Keratinocyte (primary cell): ENCODE data around the gene ERN2. TPM values are rescaled to one million over a fixed set of nuclear protein-coding genes. Genes with fewer than 3 reads are reported as not detected.

Experiments
- DNase-seq: peaks from one replicate; pipeline ENCODE4 v3.0.0-alpha.2; 2011; ENCODE audit warnings: low read depth, missing footprints, low spot score
- FAIRE-seq: peaks from 2 replicates; lab custom pipeline; 2011; peaks lifted over from hg19 to GRCh38; lab: Jason Lieb, UNC
- H2AFZ ChIP-seq: 2 replicates; pipeline ENCODE4 v1.6.0; 2012; ENCODE audit warnings: low read length, control low read depth, inconsistent platforms; ENCODE audit not compliant: control insufficient read depth
- H3K27ac ChIP-seq: 2 replicates; pipeline ENCODE4 v1.5.1; 2011; ENCODE audit warnings: low read length; ENCODE audit not compliant: control insufficient read depth, insufficient read depth
- H3K27me3 ChIP-seq: 3 replicates; pipeline ENCODE4 v1.6.0; 2011; ENCODE audit warnings: low read length; ENCODE audit not compliant: control insufficient read depth, insufficient read depth; ENCODE audit errors: extremely low read depth
- H3K36me3 ChIP-seq, 2 experiments: 2 replicates in 1 of 2; 3 replicates in 1 of 2; pipeline ENCODE4 v1.5.1; 2011; ENCODE audit warnings: low read length in 2 of 2, mild to moderate bottlenecking in 1 of 2; ENCODE audit not compliant: control insufficient read depth in 2 of 2, insufficient read depth in 2 of 2; ENCODE audit errors: extremely low read depth in 1 of 2
- H3K4me1 ChIP-seq: 3 replicates; pipeline ENCODE4 v1.5.1; 2011; ENCODE audit warnings: low read length; ENCODE audit not compliant: control insufficient read depth, insufficient read depth; ENCODE audit errors: extremely low read depth
- H3K4me2 ChIP-seq: 3 replicates; pipeline ENCODE4 v1.6.0; 2011; ENCODE audit warnings: low read depth, low read length; ENCODE audit not compliant: control insufficient read depth, insufficient read depth; ENCODE audit errors: extremely low read depth
- H3K4me3 ChIP-seq, 3 experiments: fragments of 200-600 bp in 1 of 3; sonication (generic) in 1 of 3; 2 replicates in 2 of 3; 3 replicates in 1 of 3; pipeline ENCODE4 v1.5.1; 2011 to 2016; ENCODE audit warnings: low read length in 3 of 3, mild to moderate bottlenecking in 3 of 3, control low read depth in 2 of 3, inconsistent platforms in 1 of 3, low read depth in 1 of 3, mixed read lengths in 1 of 3, mixed run types in 1 of 3, moderate library complexity in 1 of 3; ENCODE audit not compliant: control insufficient read depth in 2 of 3, insufficient read depth in 2 of 3; ENCODE audit errors: extremely low read depth in 1 of 3
- H3K79me2 ChIP-seq: 2 replicates; pipeline ENCODE4 v1.6.0; 2012; ENCODE audit warnings: low read length; ENCODE audit not compliant: control insufficient read depth, insufficient read depth
- H3K9ac ChIP-seq: 3 replicates; pipeline ENCODE4 v1.6.0; 2011; ENCODE audit warnings: low read length; ENCODE audit not compliant: control insufficient read depth, insufficient read depth; ENCODE audit errors: extremely low read depth
- H3K9me1 ChIP-seq: 3 replicates; pipeline ENCODE4 v1.6.0; 2011; ENCODE audit warnings: low read length; ENCODE audit not compliant: control insufficient read depth, insufficient read depth; ENCODE audit errors: extremely low read depth
- H3K9me3 ChIP-seq: 2 replicates; pipeline ENCODE4 v1.5.1; 2012; ENCODE audit warnings: low read depth, low read length; ENCODE audit not compliant: control insufficient read depth
- H4K20me1 ChIP-seq: 3 replicates; pipeline ENCODE4 v1.6.0; 2011; ENCODE audit warnings: low read length; ENCODE audit not compliant: control insufficient read depth, insufficient read depth; ENCODE audit errors: extremely low read depth
- EZH2 ChIP-seq: IDR thresholded peaks from one replicate; pipeline ENCODE4 v1.6.1; 2012; ENCODE audit warnings: inconsistent platforms, mild to moderate bottlenecking, low read length, moderate library complexity
- dilution Hi-C: fragments of 300-500 bp; cut with MboI; formaldehyde crosslinking; loops from one replicate; pipeline ENCODE4 v1.7.0; 2020; ENCODE audit warnings: low sequenced_read_pairs; ENCODE audit not compliant: extremely low pct_ligation_motif_present
- polyA plus RNA-seq, 5 experiments: library from polyadenylated mRNA; depleted of rRNA in 3 of 5; stranded (reverse) in 3 of 5; stranded (forward) in 1 of 5; unstranded in 1 of 5; fragments of >200 nt; gene quantifications; 1 replicate in 1 of 5; 2 replicates in 3 of 5; 3 replicates in 1 of 5; pipeline versions ENCODE4 v1.2.1 to v1.2.3, GENCODE V29; 2011 to 2012; ENCODE audit warnings: missing spikeins in 2 of 5, low read depth in 1 of 5, low replicate concordance in 1 of 5
- TF ChIP-seq, protein P1 (sequence below), 3 experiments: IDR thresholded peaks in 1 of 3; conservative IDR thresholded peaks in 1 of 3; optimal IDR thresholded peaks in 1 of 3; 2 replicates in 2 of 3; 3 replicates in 1 of 3; pipeline versions ENCODE3 to v1.5.1; 2011; ENCODE audit warnings: low read length in 3 of 3, mild to moderate bottlenecking in 3 of 3, moderate library complexity in 2 of 3, control low read depth in 1 of 3, inconsistent platforms in 1 of 3; ENCODE audit not compliant: insufficient read depth in 2 of 3; ENCODE audit errors: extremely low read depth in 1 of 3

ERN2 gene
- polyA plus RNA-seq, 1 donor (not counting 4 experiments of a cell fraction or from before 2014, with no cell fraction given) = not detected

DNA sequence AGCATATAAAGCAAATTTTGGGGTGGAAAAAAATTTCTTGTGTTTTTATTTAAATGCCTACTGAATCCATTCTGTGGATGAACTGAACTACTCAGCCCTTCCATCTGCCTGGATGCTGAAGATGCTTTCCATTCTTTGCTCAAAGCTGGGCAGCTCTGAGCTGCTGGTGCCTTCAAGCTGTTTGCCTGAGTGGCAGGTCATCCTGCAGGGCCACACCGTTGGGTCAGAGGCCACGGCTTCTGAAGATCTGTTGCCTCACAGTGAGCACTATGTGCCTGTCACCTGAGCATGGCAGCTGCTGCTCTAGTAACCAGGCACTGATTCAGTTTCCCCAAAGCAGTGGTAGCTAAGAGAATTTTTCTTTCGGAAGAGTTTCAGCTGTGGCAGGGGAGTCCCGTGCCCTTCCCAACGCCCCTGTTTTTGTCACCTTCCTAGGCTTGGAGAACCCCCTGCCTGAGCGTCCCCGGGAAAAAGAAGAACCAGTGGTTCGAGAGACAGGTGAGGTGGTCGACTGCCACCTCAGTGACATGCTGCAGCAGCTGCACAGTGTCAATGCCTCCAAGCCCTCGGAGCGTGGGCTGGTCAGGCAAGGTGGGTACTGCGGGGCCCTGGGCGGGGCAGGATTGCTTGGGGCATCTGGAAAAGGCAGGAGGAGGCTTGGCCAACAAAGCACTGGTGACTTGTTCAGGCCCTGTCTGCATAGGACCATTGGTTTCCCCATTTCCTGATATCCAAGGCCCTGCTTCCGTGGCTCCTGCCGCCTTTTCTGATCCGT is 25.8 kb downstream of the ERN2 start:
- Histone ChIP-seq H3K27me3 (no peaks in the 10 kb centered on the region), H3K9ac (no peak overlapping the region), H4K20me1 (peaks cover 9% of the 10 kb centered on the region), H3K79me2 (peaks cover 11% of the 10 kb centered on the region), H3K4me3 (no peak overlapping the region), H2AFZ (no peak overlapping the region), H3K36me3 (peaks cover 30 to 61% of the 10 kb centered on the region in 2 experiments), H3K4me1 (no peaks in the 10 kb centered on the region), H3K9me3 (no peaks in the 10 kb centered on the region), H3K27ac (no peak overlapping the region), H3K9me1 (no peaks in the 10 kb centered on the region), H3K4me2 (no peak overlapping the region)
- dilution Hi-C loops = no loop called here
- TF ChIP-seq, protein P1, sequence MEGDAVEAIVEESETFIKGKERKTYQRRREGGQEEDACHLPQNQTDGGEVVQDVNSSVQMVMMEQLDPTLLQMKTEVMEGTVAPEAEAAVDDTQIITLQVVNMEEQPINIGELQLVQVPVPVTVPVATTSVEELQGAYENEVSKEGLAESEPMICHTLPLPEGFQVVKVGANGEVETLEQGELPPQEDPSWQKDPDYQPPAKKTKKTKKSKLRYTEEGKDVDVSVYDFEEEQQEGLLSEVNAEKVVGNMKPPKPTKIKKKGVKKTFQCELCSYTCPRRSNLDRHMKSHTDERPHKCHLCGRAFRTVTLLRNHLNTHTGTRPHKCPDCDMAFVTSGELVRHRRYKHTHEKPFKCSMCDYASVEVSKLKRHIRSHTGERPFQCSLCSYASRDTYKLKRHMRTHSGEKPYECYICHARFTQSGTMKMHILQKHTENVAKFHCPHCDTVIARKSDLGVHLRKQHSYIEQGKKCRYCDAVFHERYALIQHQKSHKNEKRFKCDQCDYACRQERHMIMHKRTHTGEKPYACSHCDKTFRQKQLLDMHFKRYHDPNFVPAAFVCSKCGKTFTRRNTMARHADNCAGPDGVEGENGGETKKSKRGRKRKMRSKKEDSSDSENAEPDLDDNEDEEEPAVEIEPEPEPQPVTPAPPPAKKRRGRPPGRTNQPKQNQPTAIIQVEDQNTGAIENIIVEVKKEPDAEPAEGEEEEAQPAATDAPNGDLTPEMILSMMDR (optimal IDR thresholded peaks at IDR 0.05 in 1 of 3, IDR thresholded peaks at IDR 0.05 in 1 of 3, conservative IDR thresholded peaks at IDR 0.05 in 1 of 3; ENCODE audit: extremely low read depth in 1 of 3, insufficient read depth in 2 of 3, low read length in 3 of 3) = no peak
- TF ChIP-seq EZH2 = no peak
- no peak for FAIRE-seq
- DNase-seq = no peak

DNA sequence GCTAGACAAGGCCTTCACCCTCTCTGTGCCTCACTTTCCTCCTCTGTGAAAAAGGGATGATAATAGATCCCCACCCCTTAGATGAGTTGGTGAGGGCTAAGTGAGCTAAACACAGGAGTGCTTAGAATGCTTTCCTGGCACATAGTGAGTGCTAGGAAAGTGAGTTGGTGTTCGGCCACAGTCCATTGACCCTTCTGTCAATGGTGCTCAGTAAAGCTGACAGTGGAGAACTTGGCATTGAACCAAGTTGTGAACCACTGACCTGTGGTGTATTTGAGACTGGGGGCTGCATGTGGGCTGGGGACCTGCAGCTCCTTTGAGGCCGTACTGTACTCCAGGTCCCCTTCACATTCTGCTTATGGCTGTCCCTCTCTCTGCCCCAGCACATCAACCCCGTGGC is 29.5 kb downstream of the ERN2 start:
- Histone ChIP-seq H3K4me1 (peaks cover 18% of the 10 kb centered on the region), H3K9ac (no peak overlapping the region), H3K79me2 (peaks cover 46% of the 10 kb centered on the region), H3K27me3 (no peaks in the 10 kb centered on the region), H3K4me2 (no peak overlapping the region), H3K36me3 (peaks cover 25 to 62% of the 10 kb centered on the region in 2 experiments), H4K20me1 (peaks cover 12% of the 10 kb centered on the region), H3K27ac (no peak overlapping the region), H3K9me1 (no peaks in the 10 kb centered on the region), H3K4me3 (no peak overlapping the region), H3K9me3 (no peaks in the 10 kb centered on the region), H2AFZ (no peak overlapping the region)
- DNase-seq = no peak
- TF ChIP-seq, protein P1 (optimal IDR thresholded peaks at IDR 0.05 in 1 of 3, IDR thresholded peaks at IDR 0.05 in 1 of 3, conservative IDR thresholded peaks at IDR 0.05 in 1 of 3; ENCODE audit: extremely low read depth in 1 of 3, insufficient read depth in 2 of 3, low read length in 3 of 3) = no peak
- no peak for TF ChIP-seq EZH2
- FAIRE-seq = no peak
- dilution Hi-C loops = no loop called here
